NCI-H2171 (cell line): ENCODE measurements around the gene JOSD2.

ENCODE experiments used
- DNase-seq: peaks from one replicate; lab custom pipeline; 2025; lab: John Stamatoyannopoulos, UW

Gene JOSD2

DNA sequence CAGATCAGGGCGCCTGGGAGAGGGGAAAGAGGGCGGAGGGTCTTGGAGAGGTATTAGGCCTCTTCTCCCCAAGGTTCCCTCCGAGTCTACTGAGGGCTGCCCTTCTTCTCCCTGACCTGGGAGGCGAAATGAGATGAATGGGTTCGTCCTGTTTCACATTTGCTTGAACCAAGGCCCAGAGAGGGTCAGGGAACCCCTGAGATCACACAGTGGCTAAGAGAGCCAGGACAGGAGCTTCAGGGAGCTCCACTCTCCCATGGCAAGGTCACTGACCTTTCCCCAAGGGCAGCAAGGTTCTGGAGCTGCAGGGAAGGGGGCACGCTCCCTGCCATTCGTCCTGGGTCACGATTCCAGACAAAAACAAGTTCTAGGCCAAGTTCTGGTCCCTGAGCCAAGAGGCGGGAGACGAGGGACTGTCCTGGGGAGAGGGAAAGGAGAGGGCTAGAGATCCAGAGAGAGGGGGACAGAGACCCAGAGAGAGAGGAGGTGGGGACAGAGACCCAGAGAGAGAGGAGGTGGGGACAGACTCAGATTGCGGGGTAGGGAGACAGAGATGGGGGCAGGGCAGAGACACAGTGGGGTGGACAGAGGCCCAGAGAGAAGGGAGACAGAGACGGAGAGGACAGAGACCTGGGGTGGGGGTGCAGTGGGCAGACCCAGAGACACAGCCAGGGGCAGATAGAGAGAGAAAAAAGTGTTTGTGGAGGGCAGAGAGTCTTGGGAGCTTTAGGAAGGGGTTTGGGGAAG lies 2.2 kb upstream of the JOSD2 start:
- no peak for DNase-seq

DNA sequence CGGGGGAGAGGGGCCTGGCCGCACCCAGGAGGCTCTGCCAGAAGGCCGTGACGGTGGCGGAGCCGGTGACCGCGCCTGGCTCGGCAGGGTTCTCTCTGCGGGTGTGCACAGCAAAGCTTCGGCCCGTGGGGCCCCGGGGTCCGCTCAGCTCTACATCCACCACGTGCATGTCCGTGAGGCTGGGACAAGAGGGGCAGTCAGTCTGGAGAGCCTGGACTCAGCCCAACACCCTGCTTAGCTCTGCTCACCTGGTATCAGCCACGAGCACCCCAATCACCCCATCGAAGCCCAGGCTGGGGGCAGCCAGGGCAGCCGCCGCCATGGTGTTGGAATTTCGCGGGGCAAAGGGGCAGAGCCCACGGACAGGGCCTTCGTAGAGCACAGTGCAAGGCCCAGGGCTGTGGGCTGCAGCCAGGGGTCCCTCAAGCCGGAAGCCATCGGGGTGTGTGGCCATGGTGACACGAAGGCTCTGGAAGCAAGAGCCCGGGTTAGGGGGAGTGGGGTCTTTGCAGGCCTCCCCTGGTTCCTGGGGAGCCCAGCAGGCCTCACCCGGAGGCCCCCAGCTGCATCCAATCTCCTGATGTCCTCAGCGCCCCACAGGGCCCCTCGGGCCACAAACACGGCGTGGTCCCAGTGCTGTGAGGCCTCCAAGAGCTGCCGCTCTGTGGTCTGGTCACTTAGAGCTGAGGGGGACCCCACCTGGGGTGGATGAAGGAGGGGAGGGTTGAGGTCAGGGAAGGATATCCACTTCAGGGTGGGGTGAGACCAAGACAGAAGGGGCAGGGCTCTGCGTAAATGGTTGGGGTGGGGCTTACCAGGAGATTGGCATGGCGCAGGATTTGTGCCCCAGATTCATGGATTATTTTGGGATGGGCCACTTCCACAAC lies 1.4 kb upstream of the JOSD2 start:
- DNase-seq: no peak

DNA sequence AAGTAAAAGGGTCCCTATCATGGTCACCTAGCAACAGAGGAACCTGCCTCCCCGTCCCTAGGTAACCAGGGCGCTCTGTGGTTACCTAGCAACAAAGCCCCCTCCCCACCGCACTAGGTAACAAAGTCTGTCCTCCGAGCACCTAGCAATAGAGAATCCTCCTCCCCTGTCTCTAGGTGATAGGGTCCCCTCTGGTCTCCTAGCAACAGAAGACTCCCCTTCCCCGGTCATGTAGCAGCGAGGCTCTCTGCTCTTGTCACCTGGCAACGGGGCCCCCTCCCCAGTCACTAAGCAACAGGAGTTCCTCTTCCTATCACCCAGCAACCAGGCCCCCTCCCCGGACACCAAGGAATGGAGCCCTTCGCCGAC lies 307 bp downstream of the JOSD2 start:
- no peak for DNase-seq

DNA sequence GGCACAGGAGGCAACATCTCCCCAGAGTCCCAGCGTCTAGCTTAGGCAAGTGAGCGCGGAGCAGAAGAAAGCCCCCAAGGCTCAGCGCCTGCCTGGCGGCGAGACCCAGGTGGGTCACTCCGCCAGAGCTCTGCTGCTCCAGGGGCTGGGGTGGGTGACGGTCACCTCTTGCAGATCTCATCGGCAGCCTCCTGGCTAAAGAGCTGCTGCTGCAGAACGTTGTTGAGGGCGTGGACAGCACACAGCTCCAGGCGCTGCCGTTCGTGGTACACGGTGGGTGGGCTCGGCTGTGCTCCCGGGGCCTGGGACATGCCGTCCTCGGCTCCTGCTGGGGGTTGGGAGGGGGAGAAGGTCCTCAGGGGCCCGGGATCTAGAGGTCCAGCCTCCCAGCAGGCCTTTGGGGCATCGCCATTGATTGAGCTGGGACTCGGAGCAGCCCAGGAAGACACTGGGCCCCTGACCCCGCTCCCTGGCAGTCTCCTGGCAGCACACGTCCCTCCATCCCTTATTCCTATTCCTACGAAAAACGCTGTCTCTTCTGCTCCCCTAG lies 795 bp downstream of the JOSD2 start:
- DNase-seq: no peak

DNA sequence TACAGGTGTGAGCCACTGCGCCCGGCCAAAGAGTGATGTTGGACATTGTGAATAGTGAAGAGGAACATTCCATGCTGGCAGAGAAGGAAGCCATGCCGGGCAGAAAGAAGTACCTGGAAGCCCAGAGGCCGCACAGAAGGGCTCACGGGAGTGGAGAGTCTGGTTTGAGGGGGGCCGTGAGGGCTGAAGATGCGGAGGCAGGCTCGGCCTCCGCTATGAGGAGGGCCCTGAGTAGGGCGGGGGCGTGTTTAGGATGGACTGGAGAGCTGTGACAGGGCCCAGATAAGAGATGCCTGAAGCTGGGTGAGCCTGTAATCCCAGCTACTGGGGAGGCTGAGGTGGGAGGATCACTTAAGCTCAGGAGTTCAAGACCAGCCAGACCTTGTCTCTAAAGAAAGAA lies 1.6 kb downstream of the JOSD2 start:
- no peak for DNase-seq

DNA sequence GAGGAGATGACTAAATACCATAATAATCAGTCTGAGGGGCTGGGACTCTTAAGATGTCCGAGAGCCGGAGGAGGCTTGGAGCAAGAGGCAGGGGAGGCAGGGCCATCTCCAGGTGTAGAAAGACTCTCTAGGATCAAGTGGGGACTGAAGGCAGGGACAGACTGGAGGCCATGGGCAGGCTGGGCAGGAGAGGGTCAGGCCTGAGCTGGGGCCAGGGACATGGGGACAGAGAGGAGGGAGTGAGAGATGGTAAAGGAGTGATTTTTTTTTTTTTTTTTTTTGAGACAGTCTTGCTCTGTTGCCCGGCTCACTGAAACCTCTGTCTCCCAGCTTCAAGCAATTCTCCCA lies 2.2 kb downstream of the JOSD2 start:
- no peak for DNase-seq

DNA sequence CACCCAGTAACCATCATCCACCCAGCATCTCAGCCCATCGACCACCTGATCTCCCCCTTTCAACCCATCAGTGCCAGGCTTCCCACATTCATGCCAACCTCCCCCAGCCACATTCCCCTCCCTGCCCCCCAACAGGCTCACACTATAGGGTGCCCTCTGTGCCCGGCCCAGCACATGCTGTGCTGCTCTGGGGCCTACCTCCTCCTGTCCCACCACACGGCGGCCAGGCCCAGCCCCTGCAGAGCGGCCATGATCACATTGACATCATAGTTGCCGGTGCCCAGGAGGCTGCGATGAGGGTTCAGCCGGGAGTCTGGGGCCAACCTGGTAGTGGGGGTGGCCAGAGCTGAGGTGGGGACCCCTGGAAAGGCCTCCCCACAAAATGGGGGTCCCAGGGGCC lies 3.6 kb downstream of the JOSD2 start:
- no peak for DNase-seq

DNA sequence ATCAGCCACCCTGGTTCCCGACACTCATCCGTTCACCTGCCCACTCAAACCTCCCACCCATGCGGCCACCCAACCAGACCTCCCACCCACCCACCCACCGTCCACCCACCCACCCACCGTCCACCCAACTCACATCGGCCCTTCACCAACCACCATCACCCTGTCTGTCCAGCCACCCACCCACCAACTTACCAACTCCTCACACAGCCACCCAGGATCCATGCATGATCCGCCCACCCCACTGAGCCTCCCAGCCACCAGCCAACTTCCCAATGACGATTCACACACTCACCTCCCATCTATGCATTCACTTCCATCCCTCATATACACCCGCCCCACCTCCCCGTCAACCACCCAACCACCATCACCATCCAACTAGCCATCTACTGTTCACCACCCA lies 4.3 kb downstream of the JOSD2 start:
- no peak for DNase-seq

DNA sequence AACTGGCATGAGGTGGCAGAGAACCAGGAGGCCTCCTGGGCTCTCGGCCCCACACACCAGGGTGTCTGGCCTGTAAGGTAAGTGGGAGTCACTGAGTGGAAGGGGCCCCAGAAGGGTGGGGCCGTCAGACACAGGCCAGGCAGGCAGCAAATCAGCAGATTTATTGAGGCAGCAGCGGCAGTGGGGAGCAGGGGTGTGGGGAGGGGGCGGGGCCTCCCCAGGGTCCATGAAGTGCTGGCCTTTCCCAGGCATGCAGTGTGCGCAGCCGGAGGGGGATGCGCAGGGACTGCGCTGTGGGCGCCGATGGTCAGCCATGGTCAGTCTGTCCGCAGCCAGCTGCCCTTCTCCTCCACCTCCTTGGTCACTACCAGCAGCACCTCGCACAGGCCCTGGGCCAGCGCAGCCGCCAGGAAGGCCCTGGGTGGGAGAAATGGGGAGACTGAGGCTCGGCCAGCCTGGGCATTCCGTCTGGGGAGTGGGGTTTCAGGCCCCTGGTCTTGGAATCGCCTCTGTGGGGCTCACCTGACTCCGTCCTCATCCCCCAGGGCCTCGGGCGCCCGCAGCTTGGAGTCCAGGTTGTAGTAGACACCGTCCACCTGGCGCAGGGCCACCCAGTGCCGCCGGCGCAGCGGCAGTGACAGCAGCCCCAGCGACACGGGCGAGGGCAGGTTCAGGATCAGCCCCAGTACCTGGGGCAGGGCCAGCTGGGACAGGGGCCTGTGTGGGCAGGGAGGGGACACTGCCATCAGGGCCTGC lies 5.0 kb downstream of the JOSD2 start:
- DNase-seq: no peak

DNA sequence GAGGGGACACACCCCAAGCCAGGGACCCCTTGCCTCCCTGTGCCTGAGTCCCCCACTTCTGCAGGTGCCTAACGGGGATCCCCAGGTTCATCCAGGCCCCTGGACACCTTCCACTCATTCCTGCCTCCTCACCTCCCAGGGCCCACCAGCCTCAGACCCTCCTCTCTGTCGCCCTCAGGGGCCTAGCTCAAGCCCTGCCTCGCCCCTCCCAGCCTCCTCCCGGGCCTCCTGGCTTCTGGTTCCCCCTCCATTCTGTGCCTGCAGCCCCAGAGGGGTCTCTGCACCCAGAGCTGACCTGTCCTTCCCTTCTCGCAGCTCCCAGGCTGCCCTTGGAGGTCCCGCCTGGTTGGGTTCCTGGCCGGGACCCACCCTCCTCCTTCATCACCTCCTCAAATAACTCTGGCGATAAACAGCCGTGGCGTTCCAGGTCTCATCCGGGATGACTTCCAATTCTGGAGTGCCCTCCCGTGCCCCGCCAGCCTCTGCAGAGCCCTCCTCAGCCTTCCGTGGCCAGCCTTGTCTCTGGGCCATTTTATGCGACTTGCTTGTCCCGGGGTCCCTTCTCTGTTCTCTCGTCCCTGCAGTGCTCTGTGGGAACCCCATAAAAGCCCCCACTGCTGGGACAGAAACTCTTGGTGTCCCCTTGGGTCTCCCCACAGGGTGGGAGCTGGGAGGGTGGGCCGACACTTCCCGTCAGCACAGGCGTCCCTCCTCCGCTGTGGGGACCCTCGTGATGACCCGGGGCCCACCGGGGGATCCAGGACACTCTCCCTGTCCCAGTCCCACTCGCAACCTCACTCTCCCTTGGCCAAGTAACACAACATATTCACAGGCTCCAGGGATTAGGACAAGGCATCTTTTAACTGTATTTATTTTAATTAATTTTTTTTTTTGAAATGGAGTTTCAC lies 9.2 kb downstream of the JOSD2 start:
- DNase-seq: no peak

DNA sequence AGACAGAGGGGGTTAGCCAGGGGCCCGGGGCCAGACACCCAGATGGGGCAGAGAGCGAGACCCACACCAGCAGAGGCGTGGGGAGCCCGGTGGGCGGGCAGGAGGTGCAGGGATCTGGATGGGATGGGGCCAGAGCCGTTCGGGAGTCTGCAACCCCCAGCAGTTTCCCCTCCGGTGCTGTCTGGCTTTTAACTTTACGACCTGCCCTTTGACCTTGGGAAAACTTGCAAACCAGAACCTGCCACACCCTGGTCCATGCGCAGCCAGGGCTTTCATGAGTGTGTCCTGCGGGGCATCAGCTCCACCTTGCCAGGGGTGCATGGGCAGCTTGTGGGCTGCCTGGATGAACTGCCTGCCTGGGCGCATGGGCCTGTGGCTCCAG lies 9.8 kb downstream of the JOSD2 start:
- no peak for DNase-seq

DNA sequence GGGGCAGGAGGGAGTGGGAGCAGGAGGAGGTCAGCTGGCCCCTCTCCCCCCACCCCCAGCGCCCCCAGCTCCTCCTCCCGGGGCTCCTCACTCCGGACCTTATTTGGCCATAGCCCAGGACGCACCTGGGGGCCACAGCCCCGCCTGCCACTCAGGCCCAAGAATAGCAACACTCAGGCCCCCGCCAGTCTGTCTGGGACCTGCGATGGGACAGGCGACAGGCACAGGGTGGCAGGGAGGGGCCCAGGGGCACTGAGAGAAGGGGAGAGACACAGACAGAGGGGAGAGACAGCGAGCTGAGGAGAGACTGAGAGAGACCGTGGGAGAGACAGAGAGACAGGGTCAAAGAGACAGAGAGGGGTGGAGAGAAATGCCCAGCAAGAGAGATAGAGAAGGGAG lies 10.2 kb downstream of the JOSD2 start:
- no peak for DNase-seq

DNA sequence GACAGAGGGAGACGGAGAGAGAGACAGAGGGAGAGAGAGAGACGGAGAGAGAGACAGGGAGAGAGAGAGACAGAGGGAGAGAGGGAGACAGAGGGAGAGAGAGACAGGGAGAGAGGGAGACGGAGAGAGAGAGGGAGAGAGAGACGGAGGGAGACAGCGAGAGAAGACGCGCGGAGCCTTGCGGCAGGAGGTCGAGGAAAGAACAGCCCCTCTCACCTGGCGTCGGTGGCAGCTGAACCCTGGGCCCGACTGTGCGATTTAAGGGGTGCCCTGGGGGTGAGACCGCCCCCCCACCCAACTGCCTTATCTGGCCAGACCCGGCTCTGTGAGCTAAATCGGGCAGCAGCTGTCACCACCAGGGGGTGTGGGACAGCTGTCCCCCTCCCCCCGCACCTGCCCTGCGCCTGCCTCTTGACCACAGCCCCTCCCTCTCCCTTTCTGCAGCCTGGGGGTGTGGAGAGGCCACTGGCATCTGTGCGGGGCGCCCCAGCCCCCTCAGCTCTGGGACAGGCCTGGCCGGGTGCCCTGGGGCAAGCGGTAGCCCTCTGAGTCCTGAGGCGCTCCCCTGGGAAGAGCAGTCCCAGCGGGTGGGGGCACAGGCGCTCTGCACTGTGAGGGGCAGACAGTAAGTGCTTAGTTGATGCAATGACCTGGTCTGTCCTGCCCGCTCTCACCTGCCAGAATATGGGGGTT lies 10.8 kb downstream of the JOSD2 start:
- DNase-seq: no peak

DNA sequence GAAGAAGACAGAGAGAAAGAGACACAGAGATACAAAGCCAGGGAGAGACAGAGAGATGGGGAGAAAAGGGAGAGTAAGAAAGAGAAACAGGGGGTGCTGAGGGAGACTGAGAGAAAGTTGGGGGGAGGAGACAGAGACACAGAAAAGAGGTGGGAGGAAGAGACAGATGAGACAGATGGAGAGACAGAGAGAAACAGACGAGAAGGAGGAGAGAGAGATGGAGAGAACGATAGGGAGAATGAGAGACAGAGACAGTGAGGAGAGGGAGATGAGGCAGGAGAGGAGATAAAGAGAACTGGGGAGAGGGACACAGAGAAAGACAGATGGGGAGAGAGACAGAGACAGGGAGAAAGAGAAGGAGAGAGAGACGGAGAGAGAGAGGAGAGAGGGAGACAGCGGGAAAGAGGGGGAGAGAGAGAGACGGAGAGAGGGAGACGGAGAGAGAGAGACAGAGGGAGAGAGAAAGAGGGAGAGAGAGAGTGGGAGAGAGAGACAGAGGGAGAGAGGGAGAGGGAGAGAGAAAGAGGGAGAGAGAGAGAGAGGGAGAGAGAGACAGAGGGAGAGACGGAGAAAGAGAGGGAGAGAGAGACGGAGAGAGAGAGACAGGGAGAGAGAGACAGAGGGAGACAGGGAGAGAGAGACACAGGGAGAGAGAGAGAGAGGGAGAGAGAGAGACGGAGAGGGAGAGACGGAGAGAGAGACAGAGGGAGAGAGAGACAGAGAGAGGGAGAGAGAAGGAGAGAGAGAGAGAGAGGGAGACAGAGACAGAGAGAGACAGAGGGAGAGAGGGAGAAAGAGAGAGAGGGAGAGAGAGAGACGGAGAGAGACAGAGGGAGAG lies 12.6 kb downstream of the JOSD2 start:
- DNase-seq: no peak

DNA sequence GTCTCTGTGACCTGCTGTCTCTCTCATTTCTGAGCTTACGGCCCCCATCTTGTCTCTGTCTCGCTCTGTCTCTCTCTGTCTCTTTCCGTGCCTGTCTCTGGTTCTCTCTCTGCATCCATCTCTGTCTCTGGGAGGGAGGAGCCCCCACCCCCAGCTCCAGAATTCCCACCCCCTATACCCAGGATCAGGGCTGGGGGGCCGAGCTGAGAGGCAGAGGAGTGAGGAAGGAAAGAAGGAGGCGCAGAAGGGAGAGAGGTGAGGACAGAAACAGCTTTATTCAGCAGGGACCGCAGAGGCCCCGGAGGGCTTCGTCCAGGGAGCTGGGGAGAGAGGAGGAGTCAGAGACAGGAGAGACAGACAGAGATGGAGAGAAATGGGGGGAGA lies 14.0 kb downstream of the JOSD2 start:
- no peak for DNase-seq

DNA sequence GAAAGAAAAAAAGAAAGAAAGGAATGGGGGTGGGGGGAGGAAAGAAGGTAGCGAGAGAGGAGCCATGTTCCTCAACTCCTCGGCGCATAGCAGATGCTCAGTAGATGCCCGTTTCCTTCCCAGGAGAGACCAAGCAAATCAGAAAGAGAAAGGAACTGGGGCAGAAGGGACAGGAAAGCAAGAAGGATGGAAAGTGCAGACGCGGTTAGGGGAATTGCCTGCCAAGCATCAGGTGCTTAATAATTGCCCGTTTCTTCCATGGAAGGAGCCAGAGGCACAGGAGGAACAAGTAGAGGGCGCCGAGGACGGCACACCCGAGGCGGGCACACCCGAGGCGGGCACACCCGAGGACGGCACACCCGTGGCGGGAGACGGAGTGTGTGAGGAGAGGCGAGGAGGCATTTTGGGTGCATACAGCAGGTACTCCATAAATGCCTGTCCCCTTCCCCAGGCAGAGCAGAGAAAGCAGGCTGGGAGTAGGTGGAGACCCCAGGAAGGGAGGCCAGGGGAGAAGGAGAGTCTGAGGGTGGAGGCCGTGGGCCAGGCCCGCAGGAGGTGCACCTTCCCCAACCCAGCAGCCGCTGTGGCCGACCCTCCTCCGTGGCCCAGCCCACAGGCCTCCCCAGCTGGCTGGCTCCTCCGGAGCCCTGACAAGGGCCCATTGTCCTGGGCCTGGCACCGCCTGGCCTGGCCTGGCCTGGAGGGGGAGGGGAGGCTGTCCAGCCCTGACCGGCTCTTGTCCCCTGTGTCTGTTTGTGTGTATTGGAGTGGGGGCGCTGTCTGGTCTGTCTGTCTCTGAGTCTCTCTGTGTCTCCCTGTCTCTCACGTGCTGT lies 14.6 kb downstream of the JOSD2 start:
- DNase-seq: no peak

DNA sequence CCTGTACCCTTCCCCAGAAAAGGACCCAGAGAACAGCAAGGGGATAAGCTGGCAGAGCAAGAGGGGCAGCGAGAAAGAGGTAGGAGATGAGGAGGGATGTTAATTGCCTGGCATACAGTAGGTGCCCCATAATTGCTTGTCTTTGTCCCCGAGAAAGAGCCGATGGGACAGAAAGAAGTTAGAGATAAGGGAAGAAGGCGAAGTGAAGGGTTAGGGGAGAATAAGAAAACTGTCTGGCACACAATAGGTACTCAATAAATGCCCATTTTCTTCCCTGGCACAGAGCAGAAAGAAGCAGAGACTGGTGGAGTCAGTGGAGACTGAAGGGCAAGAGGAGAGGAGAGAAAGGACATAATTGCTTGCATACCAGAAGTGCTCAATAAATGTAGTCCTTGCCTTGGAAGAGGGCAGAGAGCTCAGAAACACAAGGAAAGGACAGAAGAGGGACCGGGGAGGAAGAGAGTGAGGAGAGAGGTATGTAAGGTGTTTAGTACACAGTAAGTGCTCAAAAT lies 15.9 kb downstream of the JOSD2 start:
- DNase-seq: no peak

DNA sequence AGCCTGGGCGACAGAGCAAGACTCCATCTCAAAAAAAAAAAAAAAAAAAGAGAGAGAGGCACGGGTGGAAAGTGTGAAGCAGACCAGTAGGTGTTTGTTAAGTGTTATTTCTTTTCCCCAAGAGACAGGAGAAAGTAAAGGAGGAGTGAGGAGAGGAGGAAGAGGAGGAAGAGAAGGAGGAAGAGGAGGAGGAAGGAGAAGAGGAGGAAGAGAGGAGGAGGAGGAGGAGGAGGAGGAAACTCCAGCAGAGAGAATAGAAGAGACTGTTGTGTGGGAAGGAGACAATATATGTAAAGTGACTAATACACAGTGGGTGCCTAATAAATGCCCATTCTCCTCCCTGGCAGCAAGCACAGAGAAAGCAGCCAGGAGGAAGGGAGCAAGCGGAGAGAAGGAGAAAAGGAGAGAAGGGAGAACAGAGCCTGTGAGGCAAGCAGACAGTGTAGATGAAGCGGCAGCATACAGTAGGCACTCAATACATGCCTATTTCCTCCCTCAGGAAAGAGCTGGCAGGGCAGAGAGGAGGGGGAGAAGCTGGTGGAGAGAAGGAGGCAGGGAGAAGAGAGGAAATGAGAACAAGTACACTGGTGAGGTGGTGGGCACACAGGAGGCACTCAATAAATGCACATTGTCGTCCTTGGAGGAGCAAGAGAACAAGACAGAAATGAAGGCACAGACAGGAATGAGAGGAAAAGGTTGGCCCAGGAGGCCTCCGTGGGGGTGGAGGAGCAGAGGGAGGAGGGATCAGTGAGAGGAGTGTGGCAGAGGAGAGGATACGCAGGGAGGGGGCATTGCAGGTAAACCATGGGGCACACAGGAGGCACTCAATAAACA lies 16.6 kb downstream of the JOSD2 start:
- no peak for DNase-seq
